Hepatic stellate cell (primary cell): ENCODE measurements around the gene DUSP18.
A peak's percentile ranks its signal among the peaks of the same experiment; 100 is the strongest.
"Not testable (repeated sequence)": the region's sequence is repeated elsewhere in the genome, so short reads cannot be mapped to it uniquely, and the experiment has no call there.

Source experiments
- DNase-seq: peaks from one replicate; pipeline ENCODE4 v3.0.0; 2011; ENCODE audit warnings: low spot score

DUSP18 gene

DNA sequence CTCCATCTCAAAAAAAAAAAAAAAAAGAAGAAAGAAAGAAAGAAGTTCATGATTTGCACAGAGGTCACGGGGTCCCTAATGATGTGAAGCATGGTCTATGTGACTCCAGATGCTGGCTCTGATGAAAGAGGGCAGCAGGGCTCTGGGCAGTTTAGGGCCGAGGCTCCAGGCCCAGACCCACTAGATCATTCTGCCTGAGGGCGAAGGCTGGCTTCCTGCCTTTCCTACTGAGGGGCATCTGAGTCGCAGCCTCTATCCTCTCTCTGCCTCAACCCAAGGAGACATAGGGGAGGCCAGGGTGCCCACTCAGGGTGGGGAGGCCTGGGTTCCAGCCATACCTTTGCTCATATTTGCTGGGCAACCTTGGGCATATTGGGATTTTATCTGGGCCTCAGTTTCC lies 27.3 kb downstream of the DUSP18 start:
- no peak for DNase-seq

DNA sequence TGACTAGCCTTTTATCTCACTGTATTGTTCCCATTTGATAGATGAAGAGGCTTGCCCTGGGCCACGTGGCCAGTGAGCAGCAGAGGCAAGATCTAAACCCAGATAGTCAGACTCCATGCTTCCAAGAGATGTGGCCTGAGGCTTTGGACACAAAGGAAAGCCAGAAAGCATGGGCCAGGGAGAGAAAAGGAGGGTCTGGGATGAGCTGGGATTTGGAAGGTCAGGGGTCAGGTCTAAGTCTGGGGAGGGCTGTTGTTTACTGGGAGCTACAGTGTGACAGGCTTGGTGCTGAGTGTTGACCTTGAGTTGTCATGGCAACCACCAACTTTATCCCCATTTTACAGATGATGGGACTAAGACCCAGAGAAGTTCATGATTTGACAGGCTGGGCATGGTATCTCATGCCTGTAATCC lies 30.0 kb downstream of the DUSP18 start:
- DNase-seq = no peak

DNA sequence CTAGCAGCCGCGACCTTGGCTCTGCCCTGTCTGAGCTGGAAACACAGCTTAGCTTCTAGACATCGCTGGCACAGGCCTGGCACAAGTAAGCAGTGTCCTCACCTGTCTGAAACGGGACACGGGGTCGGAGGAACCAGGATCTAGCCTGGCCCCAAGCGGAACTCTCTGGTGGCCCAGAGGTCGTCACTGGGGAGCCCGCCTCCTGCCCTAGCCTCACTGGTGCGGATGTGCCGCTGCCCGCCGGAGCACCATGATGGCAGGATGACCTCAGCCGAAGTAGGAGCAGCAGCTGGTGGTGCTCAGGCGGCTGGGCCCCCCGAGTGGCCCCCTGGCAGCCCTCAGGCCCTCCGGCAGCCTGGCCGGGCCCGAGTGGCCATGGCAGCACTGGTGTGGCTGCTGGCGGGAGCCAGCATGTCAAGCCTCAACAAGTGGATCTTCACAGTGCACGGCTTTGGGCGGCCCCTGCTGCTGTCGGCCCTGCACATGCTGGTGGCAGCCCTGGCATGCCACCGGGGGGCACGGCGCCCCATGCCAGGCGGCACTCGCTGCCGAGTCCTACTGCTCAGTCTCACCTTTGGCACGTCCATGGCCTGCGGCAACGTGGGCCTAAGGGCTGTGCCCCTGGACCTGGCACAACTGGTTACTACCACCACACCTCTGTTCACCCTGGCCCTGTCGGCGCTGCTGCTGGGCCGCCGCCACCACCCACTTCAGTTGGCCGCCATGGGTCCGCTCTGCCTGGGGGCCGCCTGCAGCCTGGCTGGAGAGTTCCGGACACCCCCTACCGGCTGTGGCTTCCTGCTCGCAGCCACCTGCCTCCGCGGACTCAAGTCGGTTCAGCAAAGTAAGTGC lies 31.2 kb downstream of the DUSP18 start:
- peak; percentile 25 for DNase-seq

DNA sequence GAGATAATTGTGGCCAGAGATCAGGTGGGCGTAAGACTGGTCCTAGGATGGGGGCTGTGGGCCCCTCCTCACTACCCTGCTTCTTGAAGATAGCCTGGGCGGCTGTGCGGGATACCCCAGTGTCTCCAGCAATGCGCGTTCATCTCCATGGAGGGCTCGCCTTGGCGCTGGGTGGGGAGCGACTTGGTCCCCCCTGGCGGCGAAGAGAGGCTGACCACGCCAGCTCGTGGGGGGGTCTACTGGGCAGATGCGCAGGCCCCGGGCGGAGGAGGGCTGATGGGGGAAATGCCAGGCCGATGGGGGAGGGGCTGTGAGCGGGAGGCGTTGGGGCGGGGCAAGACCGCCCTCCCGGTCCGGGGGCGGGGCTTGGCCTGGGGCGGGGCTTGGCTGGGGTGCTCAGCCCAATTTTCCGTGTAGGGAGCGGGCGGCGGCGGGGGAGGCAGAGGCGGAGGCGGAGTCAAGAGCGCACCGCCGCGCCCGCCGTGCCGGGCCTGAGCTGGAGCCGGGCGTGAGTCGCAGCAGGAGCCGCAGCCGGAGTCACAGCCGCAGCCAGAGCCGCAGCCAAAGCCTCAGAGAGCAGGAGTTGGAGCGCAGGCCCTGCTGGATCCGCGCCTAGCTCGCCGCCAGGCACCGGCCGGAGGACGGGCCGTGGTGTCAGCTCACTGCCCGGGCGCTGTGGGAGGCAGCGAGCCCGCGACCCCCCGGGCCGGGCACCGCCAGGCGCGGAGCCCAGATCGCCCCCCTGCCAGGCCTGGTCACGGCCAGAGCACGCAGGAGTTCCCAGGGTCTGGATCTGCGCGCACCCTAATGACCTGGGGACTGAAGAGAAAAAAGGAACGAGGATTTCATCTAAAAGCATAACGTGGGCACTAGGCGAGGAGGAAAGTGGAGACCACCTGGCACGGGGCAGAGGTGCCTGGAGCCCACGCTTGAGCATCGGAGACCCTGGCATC lies 32.1 kb downstream of the DUSP18 start, which contains the start of gene SLC35E4:
TSS of gene SLC35E4 (plus strand) at position 509 of the 953 bp plus-strand sequence. CDS start 670 bp downstream, outside the sequence.
- peak; percentile 98 for DNase-seq

DNA sequence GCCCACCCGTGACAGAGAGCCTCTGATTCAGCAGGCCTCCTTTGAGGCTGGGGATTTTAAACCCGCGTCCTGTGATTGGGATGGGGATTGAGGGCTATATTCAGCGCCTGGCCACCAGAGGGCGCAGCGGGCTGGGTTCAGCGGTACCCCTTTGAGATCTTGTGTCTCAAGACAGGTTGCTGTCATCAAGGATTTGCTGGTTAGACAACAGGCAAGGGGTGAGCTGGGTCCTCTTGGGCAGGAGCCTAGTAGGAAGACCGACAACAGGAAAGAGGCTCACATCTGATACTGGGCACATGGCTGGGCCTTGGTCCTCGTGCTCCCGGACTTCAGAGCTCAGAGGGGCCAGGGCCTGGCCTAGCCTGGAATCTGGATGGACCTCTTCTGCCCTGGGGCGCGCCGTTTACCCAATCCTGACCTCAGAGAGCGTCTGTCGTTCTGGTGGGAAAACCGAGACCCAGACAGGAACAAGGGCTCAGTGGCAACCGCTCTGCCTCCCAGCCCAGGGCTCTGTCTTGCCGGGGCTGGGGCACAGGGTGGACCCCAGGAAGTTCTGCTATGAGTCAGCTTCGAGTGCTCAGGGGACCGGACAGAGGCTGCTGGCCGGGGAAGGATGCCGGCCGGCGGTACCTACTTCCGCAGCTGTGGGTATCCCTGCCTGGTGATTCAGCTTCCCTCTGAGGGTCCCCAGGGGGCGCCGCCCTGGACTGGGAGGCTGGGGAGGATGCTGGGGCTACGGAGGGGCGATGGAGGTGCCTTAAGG lies 33.0 kb downstream of the DUSP18 start:
- peak; percentile 95 for DNase-seq

DNA sequence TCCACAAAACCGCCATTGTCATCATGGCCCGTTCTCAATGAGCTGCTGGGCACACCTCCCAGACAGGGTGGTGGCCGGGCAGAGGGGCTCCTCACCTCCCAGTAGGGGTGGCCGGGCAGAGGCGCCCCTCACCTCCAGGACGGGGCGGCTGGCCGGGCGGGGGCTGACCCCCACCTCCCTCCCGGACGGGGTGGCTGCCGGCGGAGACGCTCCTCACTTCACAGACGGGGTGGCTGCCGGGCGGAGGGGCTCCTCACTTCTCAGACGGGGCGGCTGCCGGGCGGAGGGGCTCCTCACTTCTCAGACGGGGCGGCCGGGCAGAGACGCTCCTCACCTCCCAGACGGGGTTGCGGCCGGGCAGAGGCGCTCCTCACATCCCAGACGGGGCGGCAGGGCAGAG lies 36.2 kb downstream of the DUSP18 start:
- DNase-seq = not testable (repeated sequence)

DNA sequence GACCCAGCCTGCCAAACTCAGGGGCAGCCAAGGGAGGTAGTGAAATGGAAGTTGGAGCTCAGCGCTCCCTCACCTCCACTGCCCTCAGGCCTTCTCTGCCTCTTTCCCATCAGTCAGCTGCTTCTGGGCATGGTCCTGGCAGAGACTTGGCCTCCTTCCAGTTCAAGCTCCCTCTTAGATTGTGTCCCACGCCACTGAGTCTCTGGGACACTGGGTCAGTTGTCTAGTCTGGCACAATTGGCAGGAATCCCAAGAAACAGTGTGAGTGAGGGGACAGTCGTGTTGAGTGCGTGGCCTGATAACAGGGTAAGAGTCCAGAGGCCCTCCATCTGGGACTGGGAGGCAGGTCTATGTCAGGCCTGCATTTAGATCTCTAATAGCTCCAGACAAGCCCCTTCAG lies 39.2 kb downstream of the DUSP18 start:
- no peak for DNase-seq

DNA sequence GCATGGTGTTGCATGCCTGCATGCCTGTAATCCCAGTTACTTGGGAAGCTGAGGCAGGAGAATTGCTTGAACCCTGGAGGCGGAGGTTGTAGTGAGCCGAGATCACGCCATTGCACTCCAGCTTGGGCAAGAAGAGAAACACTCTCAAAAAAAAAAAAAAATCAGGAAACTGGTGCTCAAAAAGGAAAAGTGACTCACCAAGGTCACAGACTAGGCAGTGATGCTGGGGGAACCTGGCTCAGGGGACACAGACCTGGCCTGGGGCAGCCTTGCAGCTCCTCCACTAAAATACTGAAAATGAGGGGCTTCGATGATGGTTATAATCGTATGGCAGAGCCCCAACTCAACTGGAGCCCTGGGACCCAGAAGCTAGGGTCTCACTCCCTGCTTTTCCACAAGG lies 40.2 kb downstream of the DUSP18 start:
- no peak for DNase-seq

DNA sequence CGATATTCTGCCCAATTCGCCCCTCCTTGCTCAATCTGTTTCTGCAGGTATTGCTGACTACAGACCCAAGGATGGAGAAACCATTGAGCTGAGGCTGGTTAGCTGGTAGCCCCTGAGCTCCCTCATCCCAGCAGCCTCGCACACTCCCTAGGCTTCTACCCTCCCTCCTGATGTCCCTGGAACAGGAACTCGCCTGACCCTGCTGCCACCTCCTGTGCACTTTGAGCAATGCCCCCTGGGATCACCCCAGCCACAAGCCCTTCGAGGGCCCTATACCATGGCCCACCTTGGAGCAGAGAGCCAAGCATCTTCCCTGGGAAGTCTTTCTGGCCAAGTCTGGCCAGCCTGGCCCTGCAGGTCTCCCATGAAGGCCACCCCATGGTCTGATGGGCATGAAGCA lies 41.3 kb downstream of the DUSP18 start:
- no peak for DNase-seq

DNA sequence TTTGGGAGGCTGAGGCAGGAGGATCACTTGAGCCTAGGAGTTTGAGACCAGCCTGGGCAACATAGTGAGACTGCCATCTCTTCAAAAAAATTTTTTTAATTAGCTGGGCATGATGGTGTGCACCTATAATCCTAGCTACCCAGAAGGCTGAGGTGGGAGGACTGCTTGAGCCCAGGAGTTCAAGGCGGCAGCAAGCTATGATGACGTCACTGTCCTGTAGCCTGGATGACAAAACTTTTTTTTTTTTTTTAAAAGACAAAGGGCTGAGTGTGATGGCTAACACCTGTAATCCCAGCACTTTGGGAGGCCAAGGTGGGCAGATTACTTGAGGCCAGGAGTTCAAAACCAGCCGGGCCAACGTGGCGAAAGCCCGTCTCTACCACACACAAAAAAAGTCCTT lies 47.8 kb downstream of the DUSP18 start:
- DNase-seq = not testable (repeated sequence)

DNA sequence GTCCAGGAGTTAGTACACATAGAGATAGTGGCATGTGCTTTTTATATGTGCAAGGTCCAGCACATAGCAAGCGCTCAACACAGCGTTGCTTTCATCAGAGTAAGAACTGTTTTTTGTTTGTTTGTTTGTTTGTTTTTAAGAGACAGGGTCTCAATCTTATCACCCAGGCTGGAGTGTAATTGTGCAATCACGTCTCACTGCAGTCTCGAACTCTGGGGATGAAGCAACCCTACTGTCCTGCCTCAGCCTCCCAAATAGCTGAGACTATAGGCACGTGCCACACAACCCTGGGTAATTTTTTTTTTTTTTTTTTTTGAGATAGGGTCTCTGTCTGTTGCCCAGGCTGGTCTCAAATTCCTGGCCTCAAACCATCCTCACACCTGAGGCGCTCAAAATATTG lies 49.9 kb downstream of the DUSP18 start:
- no peak for DNase-seq

DNA sequence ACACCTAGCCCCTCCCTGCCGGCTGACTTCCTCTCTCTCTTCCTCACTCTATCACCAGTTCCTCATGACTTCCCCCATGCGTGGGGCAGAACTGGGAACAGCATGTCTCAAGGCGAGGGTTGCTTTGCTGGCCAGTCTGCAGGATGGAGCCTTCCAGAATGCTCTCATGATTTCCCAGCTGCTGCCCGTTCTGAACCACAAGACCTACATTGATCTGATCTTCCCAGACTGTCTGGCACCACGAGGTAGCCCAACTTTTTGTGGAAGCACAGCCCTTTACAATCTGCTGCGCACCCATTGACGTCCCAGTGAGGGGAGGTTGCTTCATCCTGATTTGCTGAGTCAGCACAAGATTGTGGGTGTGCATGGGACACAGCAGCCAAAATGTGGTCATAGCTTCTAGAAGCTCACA lies 52.1 kb downstream of the DUSP18 start:
- DNase-seq = no peak

DNA sequence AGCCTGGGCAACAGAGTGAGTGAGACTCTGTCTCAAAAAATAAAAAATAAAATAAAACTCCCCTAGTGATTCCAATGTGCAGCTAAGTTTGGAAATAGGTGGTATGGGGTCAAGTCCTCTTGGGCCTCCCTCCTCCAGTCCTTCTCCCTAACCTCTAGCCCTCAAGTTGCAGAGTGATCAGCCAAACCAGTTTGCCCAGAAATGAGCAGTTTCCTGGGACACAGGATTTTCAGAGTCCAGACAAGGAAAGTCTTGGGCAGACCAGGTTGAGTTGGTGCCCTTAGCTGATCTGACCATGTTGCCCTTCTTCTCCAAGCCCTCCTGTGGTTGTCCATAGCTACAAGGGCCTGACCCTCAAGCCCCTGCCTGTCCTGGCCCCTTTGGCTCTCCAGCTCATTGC lies 52.8 kb downstream of the DUSP18 start:
- no peak for DNase-seq

DNA sequence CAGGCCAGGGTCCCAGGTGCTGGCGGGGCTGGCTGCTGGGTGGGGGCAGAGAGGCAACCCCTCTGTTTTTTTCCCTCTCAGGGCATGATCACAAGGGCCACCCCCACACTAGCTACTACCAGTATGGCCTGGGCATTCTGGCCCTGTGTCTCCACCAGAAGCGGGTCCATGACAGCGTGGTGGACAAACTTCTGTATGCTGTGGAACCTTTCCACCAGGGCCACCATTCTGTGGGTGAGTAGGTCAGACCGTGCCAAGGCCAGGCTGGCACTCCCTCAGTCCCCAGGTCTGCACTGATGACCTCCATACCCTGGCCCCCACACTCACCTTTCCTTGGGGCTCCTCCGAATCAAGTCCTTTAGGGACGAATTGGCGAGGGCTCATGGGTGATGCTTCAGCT lies 53.4 kb downstream of the DUSP18 start:
- DNase-seq = no peak

DNA sequence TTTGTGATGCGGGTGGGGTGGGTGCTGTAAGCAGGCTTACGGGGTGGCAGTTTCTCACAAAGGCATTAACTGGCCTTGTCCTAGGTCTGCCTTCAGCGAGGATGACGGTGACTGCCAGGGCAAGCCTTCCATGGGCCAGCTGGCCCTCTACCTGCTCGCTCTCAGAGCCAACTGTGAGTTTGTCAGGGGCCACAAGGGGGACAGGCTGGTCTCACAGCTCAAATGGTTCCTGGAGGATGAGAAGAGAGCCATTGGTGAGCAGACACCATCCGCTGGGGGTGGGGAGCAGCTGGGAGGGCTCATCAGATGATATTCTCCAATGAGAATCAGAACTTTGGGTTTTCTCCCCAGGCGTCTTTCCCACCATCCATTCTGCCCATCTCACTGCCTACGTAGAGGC lies 54.9 kb downstream of the DUSP18 start:
- DNase-seq = no peak
